ENCODE results near the gene ACAN. TPM values are rescaled to one million over a fixed set of nuclear protein-coding genes. Genes with fewer than 3 reads are reported as not detected.

Gene ACAN
- total and polyA plus RNA-seq, 7 donors: 0.06 to 0.69 (median 0.12) TPM

DNA sequence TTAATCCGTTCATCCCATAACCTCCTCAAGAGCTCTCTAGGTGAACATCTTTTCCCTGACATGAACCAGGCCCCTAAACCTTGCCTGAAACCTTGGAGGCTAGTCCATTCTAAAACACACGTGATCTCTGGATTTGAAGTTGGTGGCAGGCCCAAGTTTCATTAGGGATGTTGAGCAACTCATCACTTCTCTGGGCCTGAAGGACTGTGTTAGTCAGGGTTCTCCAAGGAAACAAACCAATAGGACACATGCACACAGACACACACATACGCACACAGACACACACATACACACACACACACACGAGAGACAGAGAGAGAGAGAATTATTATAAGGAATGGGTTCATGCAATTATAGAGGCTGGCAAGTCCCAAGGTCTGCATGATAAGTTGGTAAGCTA is 31.9 kb downstream of the ACAN start:
- H3K27ac ChIP-seq: no peak overlapping the region
- DNase-seq (no peak), ATAC-seq (no peak)
- peaks cover 0 to 2% (median 0%) of the 10 kb centered on the region in 3 donors for H3K27me3 ChIP-seq (ENCODE audit: insufficient read depth in 3 of 3, low read length in 2 of 3)
- H3K9me3 ChIP-seq: no peaks in the 10 kb centered on the region
- TF ChIP-seq, protein P1, sequence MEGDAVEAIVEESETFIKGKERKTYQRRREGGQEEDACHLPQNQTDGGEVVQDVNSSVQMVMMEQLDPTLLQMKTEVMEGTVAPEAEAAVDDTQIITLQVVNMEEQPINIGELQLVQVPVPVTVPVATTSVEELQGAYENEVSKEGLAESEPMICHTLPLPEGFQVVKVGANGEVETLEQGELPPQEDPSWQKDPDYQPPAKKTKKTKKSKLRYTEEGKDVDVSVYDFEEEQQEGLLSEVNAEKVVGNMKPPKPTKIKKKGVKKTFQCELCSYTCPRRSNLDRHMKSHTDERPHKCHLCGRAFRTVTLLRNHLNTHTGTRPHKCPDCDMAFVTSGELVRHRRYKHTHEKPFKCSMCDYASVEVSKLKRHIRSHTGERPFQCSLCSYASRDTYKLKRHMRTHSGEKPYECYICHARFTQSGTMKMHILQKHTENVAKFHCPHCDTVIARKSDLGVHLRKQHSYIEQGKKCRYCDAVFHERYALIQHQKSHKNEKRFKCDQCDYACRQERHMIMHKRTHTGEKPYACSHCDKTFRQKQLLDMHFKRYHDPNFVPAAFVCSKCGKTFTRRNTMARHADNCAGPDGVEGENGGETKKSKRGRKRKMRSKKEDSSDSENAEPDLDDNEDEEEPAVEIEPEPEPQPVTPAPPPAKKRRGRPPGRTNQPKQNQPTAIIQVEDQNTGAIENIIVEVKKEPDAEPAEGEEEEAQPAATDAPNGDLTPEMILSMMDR (IDR thresholded peaks at IDR 0.05): no peak
- H3K36me3 ChIP-seq (ENCODE audit: insufficient read depth in 1 of 2, low read depth in 1 of 2): no peaks in the 10 kb centered on the region
- 83 to 89% (median 84%) methylated on average over 4 of the region's 4 CpGs for WGBS, 3 donors
- no peaks in the 10 kb centered on the region for H3K4me1 ChIP-seq
- intact Hi-C loops (cut with DNase I): no loop called here
- no peak overlapping the region for H3K4me3 ChIP-seq

GRCh38 chr15:88835646-88836045 is 32.4 kb downstream of the ACAN start:
- no peaks in the 10 kb centered on the region for H3K9me3 ChIP-seq
- H3K27ac ChIP-seq: no peak overlapping the region
- no peak for DNase-seq
- no peaks in the 10 kb centered on the region for H3K4me1 ChIP-seq
- intact Hi-C loops (cut with DNase I): no loop called here
- H3K4me3 ChIP-seq: no peak overlapping the region
- no peak for ATAC-seq
- 60 to 72% (median 62%) methylated on average over 2 of the region's 2 CpGs for WGBS, 3 donors
- TF ChIP-seq, protein P1 (IDR thresholded peaks at IDR 0.05): no peak
- peaks cover 0 to 2% (median 0%) of the 10 kb centered on the region in 3 donors for H3K27me3 ChIP-seq (ENCODE audit: insufficient read depth in 3 of 3, low read length in 2 of 3)
- H3K36me3 ChIP-seq (ENCODE audit: insufficient read depth in 1 of 2, low read depth in 1 of 2): no peaks in the 10 kb centered on the region

GRCh38 chr15:88838667-88839066 is 35.4 kb downstream of the ACAN start:
- no peak overlapping the region for H3K27ac ChIP-seq
- no peaks in the 10 kb centered on the region for H3K9me3 ChIP-seq
- H3K36me3 ChIP-seq (ENCODE audit: insufficient read depth in 1 of 2, low read depth in 1 of 2): no peaks in the 10 kb centered on the region
- ATAC-seq (no peak), DNase-seq (no peak)
- intact Hi-C loops (cut with DNase I): no loop called here
- no peak overlapping the region for H3K4me3 ChIP-seq
- TF ChIP-seq, protein P1 (IDR thresholded peaks at IDR 0.05): no peak
- WGBS, 3 donors: 83 to 92% (median 85%) methylated on average over 18 of the region's 18 CpGs
- peaks cover 0 to 2% (median 0%) of the 10 kb centered on the region in 3 donors for H3K27me3 ChIP-seq (ENCODE audit: insufficient read depth in 3 of 3, low read length in 2 of 3)
- H3K4me1 ChIP-seq: no peaks in the 10 kb centered on the region

DNA sequence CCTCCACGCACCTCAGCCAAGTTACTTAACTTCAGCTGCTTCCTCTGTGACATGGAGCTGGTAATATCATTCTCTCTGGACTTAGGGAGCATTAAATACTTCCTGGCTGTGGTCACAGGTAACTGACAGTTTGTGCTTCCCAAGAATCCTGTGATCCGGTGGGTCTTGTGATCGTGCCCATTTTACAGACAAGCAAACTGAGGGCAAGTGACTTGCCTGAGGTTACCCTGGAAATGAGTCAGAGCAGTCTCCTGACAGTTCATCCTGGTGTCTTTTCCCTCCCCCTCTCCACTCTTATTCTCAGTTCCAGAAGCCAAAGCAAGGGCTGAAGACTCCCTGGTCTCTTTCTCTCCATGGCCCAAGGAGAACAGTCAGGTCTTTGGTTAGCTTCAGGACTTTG is 35.9 kb downstream of the ACAN start:
- Histone ChIP-seq H3K9me3 (no peaks in the 10 kb centered on the region), H3K27ac (no peak overlapping the region), H3K4me1 (no peaks in the 10 kb centered on the region), H3K27me3 (ENCODE audit: insufficient read depth in 3 of 3, low read length in 2 of 3) (peaks cover 0 to 2% (median 0%) of the 10 kb centered on the region in 3 donors), H3K36me3 (ENCODE audit: insufficient read depth in 1 of 2, low read depth in 1 of 2) (no peaks in the 10 kb centered on the region), H3K4me3 (no peak overlapping the region)
- ATAC-seq (no peak), DNase-seq (no peak)
- 52 to 79% (median 78%) methylated on average over 3 of the region's 3 CpGs for WGBS, 3 donors
- intact Hi-C loops (cut with DNase I): no loop called here
- TF ChIP-seq, protein P1 (IDR thresholded peaks at IDR 0.05): no peak

DNA sequence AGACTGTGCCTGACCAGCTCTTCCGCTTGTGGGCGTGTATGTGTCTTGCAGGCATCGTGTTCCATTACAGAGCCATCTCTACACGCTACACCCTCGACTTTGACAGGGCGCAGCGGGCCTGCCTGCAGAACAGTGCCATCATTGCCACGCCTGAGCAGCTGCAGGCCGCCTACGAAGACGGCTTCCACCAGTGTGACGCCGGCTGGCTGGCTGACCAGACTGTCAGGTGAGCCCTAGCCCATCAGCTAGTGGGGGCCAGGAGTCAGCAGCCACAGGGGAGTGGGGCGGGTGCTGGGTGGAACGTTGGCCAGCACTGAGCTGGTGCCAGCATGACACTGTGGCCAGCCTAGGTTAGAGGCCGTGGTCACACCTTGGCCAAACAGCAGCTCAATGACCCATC is 36.7 kb downstream of the ACAN start:
- no peak for ATAC-seq
- intact Hi-C loops (cut with DNase I): no loop called here
- 76 to 81% (median 76%) methylated on average over 16 of the region's 16 CpGs for WGBS, 3 donors

More for the DNA sequence above, 36.7 kb downstream of the ACAN start:
- Histone ChIP-seq H3K27me3 (ENCODE audit: insufficient read depth in 3 of 3, low read length in 2 of 3) (peaks cover 0 to 2% (median 0%) of the 10 kb centered on the region in 3 donors), H3K27ac (no peak overlapping the region), H3K4me3 (no peak overlapping the region), H3K36me3 (ENCODE audit: insufficient read depth in 1 of 2, low read depth in 1 of 2) (no peaks in the 10 kb centered on the region), H3K4me1 (no peaks in the 10 kb centered on the region), H3K9me3 (no peaks in the 10 kb centered on the region)
- DNase-seq: no peak
- TF ChIP-seq, protein P1 (IDR thresholded peaks at IDR 0.05): no peak

Data from psoas muscle (tissue), 8 donors.